NCI-H510A (cell line): ENCODE data around the gene TRAM2.

Experiments
- DNase-seq: peaks from one replicate; lab custom pipeline; 2025; lab: John Stamatoyannopoulos, UW

TRAM2 gene

GRCh38 chr6:52570291-52570700, 6.6 kb downstream of the TRAM2 start:
- DNase-seq = no peak

GRCh38 chr6:52568320-52568719, 8.5 kb downstream of the TRAM2 start:
- no peak for DNase-seq

- DNase-seq = no peak
Measured at GRCh38 chr6:52566853-52567279, 10.0 kb downstream of the TRAM2 start.

GRCh38 chr6:52566201-52566600, 10.7 kb downstream of the TRAM2 start:
- no peak for DNase-seq

- DNase-seq = no peak
Measured at GRCh38 chr6:52564856-52565255, 12.0 kb downstream of the TRAM2 start.

GRCh38 chr6:52562911-52563310, 13.9 kb downstream of the TRAM2 start:
- DNase-seq = no peak

- DNase-seq = no peak
Measured at GRCh38 chr6:52560462-52560861, 16.4 kb downstream of the TRAM2 start.

GRCh38 chr6:52558266-52559000, 18.4 kb downstream of the TRAM2 start:
- no peak for DNase-seq

- no peak for DNase-seq
Measured at GRCh38 chr6:52557389-52558265, 19.2 kb downstream of the TRAM2 start.

- no peak for DNase-seq
Measured at GRCh38 chr6:52555518-52556233, 21.2 kb downstream of the TRAM2 start.

- no peak for DNase-seq
Measured at GRCh38 chr6:52554684-52555280, 22.1 kb downstream of the TRAM2 start.

GRCh38 chr6:52553719-52554118, 23.1 kb downstream of the TRAM2 start:
- DNase-seq = no peak

GRCh38 chr6:52553158-52553557, 23.7 kb downstream of the TRAM2 start:
- DNase-seq = no peak

- DNase-seq = peak; percentile 67
Measured at GRCh38 chr6:52552278-52552643, 24.6 kb downstream of the TRAM2 start.

- peak; percentile 91 for DNase-seq
Measured at GRCh38 chr6:52551483-52552277, 25.2 kb downstream of the TRAM2 start.

- no peak for DNase-seq
Measured at GRCh38 chr6:52550870-52551269, 26.0 kb downstream of the TRAM2 start.

- DNase-seq = no peak
Measured at GRCh38 chr6:52550014-52550575, 26.8 kb downstream of the TRAM2 start.

- no peak for DNase-seq
Measured at GRCh38 chr6:52549428-52549827, 27.4 kb downstream of the TRAM2 start.

- DNase-seq = no peak
Measured at GRCh38 chr6:52548999-52549398, 27.9 kb downstream of the TRAM2 start.

GRCh38 chr6:52548353-52548713, 28.5 kb downstream of the TRAM2 start:
- DNase-seq = no peak
